HG02678 (cell line): ENCODE measurements around the gene THRA.
"Not testable (repeated sequence)": the region's sequence is repeated elsewhere in the genome, so short reads cannot be mapped to it uniquely, and the experiment has no call there.

Source experiments
- ATAC-seq: cut with Tn5 transposase; IDR thresholded peaks from one replicate; pipeline ENCODE4 v1.9.1; 2021; ENCODE audit warnings: mild to moderate bottlenecking, moderate library complexity; ENCODE audit not compliant: unreplicated experiment

Gene THRA

GRCh38 chr17:40135817-40136216 is 73.1 kb downstream of the THRA start:
- no peak for ATAC-seq

- peak; percentile 8 for ATAC-seq
Measured at GRCh38 chr17:40139566-40140058, 76.8 kb downstream of the THRA start.

- not testable (repeated sequence) for ATAC-seq
Measured at GRCh38 chr17:40143166-40143565, 80.4 kb downstream of the THRA start.
